CD14-positive monocyte (primary cell): ENCODE results near the gene SIX5. TPM values are rescaled to one million over a fixed set of nuclear protein-coding genes. Genes with fewer than 3 reads are reported as not detected.

Experiments used
- DNase-seq, 3 donors: peaks; one replicate each; pipeline ENCODE4 v3.0.0-alpha.2; 2011 to 2022
- H2AFZ ChIP-seq: 2 replicates; pipeline ENCODE4 v1.6.0; 2012; ENCODE audit warnings: mild to moderate bottlenecking, low read depth, low read length, inconsistent platforms; ENCODE audit not compliant: insufficient read depth, poor library complexity, severe bottlenecking
- H3K27ac ChIP-seq, 2 donors: 1 replicate in 1 of 2; 2 replicates in 1 of 2; pipeline ENCODE4 v1.5.1; 2012 to 2013; ENCODE audit warnings: low read length in 2 of 2, control low read depth in 1 of 2, inconsistent platforms in 1 of 2, low read depth in 1 of 2, mild to moderate bottlenecking in 1 of 2
- H3K27me3 ChIP-seq, 2 donors: one replicate each; pipeline versions ENCODE4 v1.6.0 to v1.6.1; 2011 to 2013; ENCODE audit warnings: low read length in 2 of 2; ENCODE audit not compliant: control insufficient read depth in 2 of 2, insufficient read depth in 2 of 2
- H3K36me3 ChIP-seq, 2 donors: replicated peaks in 1 of 2; 1 replicate in 1 of 2; 2 replicates in 1 of 2; pipeline versions ENCODE4 v1.5.1 to v1.6.1; 2012 to 2013; ENCODE audit warnings: low read length in 2 of 2, control low read depth in 1 of 2, inconsistent platforms in 1 of 2, mild to moderate bottlenecking in 1 of 2; ENCODE audit not compliant: insufficient read depth in 2 of 2, control insufficient read depth in 1 of 2
- H3K4me1 ChIP-seq, 2 donors: 1 replicate in 1 of 2; 2 replicates in 1 of 2; pipeline versions ENCODE4 v1.5.1 to v1.6.1; 2012 to 2013; ENCODE audit warnings: low read length in 2 of 2, control low read depth in 1 of 2, inconsistent platforms in 1 of 2, mild to moderate bottlenecking in 1 of 2, moderate library complexity in 1 of 2; ENCODE audit not compliant: insufficient read depth in 2 of 2, control insufficient read depth in 1 of 2
- H3K4me2 ChIP-seq: replicated peaks from 2 replicates; pipeline ENCODE3; 2012; ENCODE audit warnings: low read length, moderate library complexity, mild to moderate bottlenecking; ENCODE audit not compliant: poor library complexity, severe bottlenecking; ENCODE audit errors: extremely low read depth
- H3K4me3 ChIP-seq, 3 experiments: fragments of 200-600 bp in 1 of 3; sonication (generic) in 1 of 3; replicated peaks in 1 of 3; 1 replicate in 2 of 3; 2 replicates in 1 of 3; pipeline ENCODE4 v1.5.1; 2011 to 2013; ENCODE audit warnings: low read length in 3 of 3, mild to moderate bottlenecking in 3 of 3, control low read depth in 2 of 3, low read depth in 2 of 3, inconsistent platforms in 1 of 3, moderate library complexity in 1 of 3
- H3K79me2 ChIP-seq: 2 replicates; pipeline ENCODE4 v1.6.0; 2012; ENCODE audit warnings: mild to moderate bottlenecking, control low read depth, inconsistent platforms, low read length, moderate library complexity; ENCODE audit not compliant: insufficient read depth
- H3K9ac ChIP-seq: 2 replicates; pipeline ENCODE4 v1.6.0; 2017; ENCODE audit warnings: low read length, mild to moderate bottlenecking; ENCODE audit not compliant: insufficient read depth, poor library complexity, severe bottlenecking
- H3K9me3 ChIP-seq, 2 donors: replicated peaks in 1 of 2; 1 replicate in 1 of 2; 2 replicates in 1 of 2; pipeline versions ENCODE4 v1.5.1 to v1.6.1; 2012 to 2013; ENCODE audit warnings: low read length in 2 of 2, control low read depth in 1 of 2; ENCODE audit not compliant: control insufficient read depth in 1 of 2, insufficient read depth in 1 of 2
- H4K20me1 ChIP-seq: 2 replicates; pipeline ENCODE4 v1.6.0; 2012; ENCODE audit warnings: mild to moderate bottlenecking, low read length, control low read depth, moderate library complexity; ENCODE audit not compliant: insufficient read depth
- H3K27ac Mint-ChIP-seq, 7 donors: one replicate each; pipeline ENCODE4 v1.8.0; 2020; ENCODE audit warnings: mild to moderate bottlenecking in 7 of 7, mixed read lengths in 7 of 7, moderate library complexity in 6 of 7, inconsistent platforms in 2 of 7
- H3K27me3 Mint-ChIP-seq, 3 donors: one replicate each; pipeline ENCODE4 v1.8.0; 2021 to 2022; ENCODE audit warnings: low read depth in 3 of 3, mild to moderate bottlenecking in 3 of 3, mixed read lengths in 3 of 3, moderate library complexity in 3 of 3, inconsistent platforms in 1 of 3
- H3K36me3 Mint-ChIP-seq, 2 donors: one replicate each; pipeline ENCODE4 v1.8.0; 2020; ENCODE audit warnings: mixed read lengths in 2 of 2, inconsistent platforms in 1 of 2, mild to moderate bottlenecking in 1 of 2
- H3K4me1 Mint-ChIP-seq: one replicate; pipeline ENCODE4 v1.8.0; 2020; ENCODE audit warnings: mild to moderate bottlenecking, mixed read lengths
- H3K4me3 Mint-ChIP-seq, 2 donors: one replicate each; pipeline ENCODE4 v1.8.0; 2020; ENCODE audit warnings: mild to moderate bottlenecking in 2 of 2, mixed read lengths in 2 of 2, moderate library complexity in 1 of 2
- H3K9me3 Mint-ChIP-seq, 7 donors: one replicate each; pipeline ENCODE4 v1.8.0; 2020 to 2022; ENCODE audit warnings: mixed read lengths in 7 of 7, mild to moderate bottlenecking in 6 of 7, moderate library complexity in 6 of 7, inconsistent platforms in 2 of 7
- CTCF ChIP-seq: fragments of 200-600 bp; IDR thresholded peaks from one replicate; pipeline ENCODE4 v1.8.0; 2022; ENCODE audit warnings: antibody characterized with exemption, mild to moderate bottlenecking
- WGBS: methylation state at CpG from one replicate; pipeline ENCODE4 v1.1.5; 2013; ENCODE audit warnings: missing lambda C conversion rate; ENCODE audit not compliant: insufficient coverage; 5-methylcytosine and 5-hydroxymethylcytosine counted together
- intact Hi-C, 2 donors: fragments of 100-400 bp; cut with micrococcal nuclease; formaldehyde crosslinking; loops; one replicate each; pipeline versions ENCODE4 v1.15.0 to v1.15.1; 2023
- polyA plus RNA-seq, 3 donors: library from polyadenylated mRNA; depleted of rRNA in 1 of 3; unstranded in 2 of 3; stranded (reverse) in 1 of 3; fragments of 300-500 nt in 2 of 3; fragments of >200 nt in 1 of 3; fragmentation: Illumina TruSeq in 2 of 3; gene quantifications; 1 replicate in 2 of 3; 2 replicates in 1 of 3; pipeline ENCODE4 v1.2.3, GENCODE V29; 2012 to 2021

The SIX5 gene
- polyA plus RNA-seq, 3 donors, result 0.04 TPM; not detected in 2

- Histone ChIP-seq H4K20me1 (peaks cover 94% of the 10 kb centered on the region), H3K9me3 (peaks cover 15 to 43% of the 10 kb centered on the region in 2 donors), H3K4me3 (no peak overlapping the region), H3K4me1 (peaks cover 3 to 10% of the 10 kb centered on the region in 2 donors), H3K27me3 (peaks cover 66 to 97% of the 10 kb centered on the region in 2 donors), H3K36me3 (no peaks in the 10 kb centered on the region), H2AFZ (no peak overlapping the region), H3K4me2 (no peak overlapping the region), H3K79me2 (no peaks in the 10 kb centered on the region), H3K27ac (no peak overlapping the region), H3K9ac (no peak overlapping the region)
- H3K27ac Mint-ChIP-seq, result no peak overlapping the region
- DNase-seq, result no peak
- no peak for TF ChIP-seq CTCF
- peaks cover 3 to 47% (median 23%) of the 10 kb centered on the region in 7 donors for H3K9me3 Mint-ChIP-seq
- H3K27me3 Mint-ChIP-seq, result peaks cover 96 to 100% (median 97%) of the 10 kb centered on the region in 3 donors
- intact Hi-C loops, result no loop called here
- peaks cover 5% of the 10 kb centered on the region for H3K4me1 Mint-ChIP-seq
- peak overlapping the region in 1 of 2 donors; percentile 68 for H3K4me3 Mint-ChIP-seq
- H3K36me3 Mint-ChIP-seq, result peaks cover 29 to 30% of the 10 kb centered on the region in 2 donors
- 83% methylated on average over 5 of the region's 5 CpGs for WGBS
Measured at GRCh38 chr19:45785097-45785496, 16.0 kb upstream of the SIX5 start.

GRCh38 chr19:45784096-45784495 is 15.0 kb upstream of the SIX5 start:
- peaks cover 7 to 18% of the 10 kb centered on the region in 2 donors for H3K4me1 ChIP-seq
- no peak overlapping the region for H3K9ac ChIP-seq
- peaks cover 21 to 28% of the 10 kb centered on the region in 2 donors for H3K36me3 Mint-ChIP-seq
- H3K79me2 ChIP-seq, result no peaks in the 10 kb centered on the region
- H3K27me3 Mint-ChIP-seq, result peaks cover 96 to 100% (median 97%) of the 10 kb centered on the region in 3 donors
- WGBS, result 85% methylated on average over 4 of the region's 4 CpGs
- no peak overlapping the region for H3K4me3 ChIP-seq
- H3K4me2 ChIP-seq, result no peak overlapping the region
- peaks cover 67 to 100% of the 10 kb centered on the region in 2 donors for H3K27me3 ChIP-seq
- no peak for DNase-seq
- no peak overlapping the region for H3K27ac ChIP-seq
- peak overlapping the region in 1 of 2 donors; percentile 82 for H3K4me3 Mint-ChIP-seq
- no peak overlapping the region for H3K27ac Mint-ChIP-seq
- no peak overlapping the region for H2AFZ ChIP-seq
- H4K20me1 ChIP-seq, result peaks cover 98% of the 10 kb centered on the region
- H3K9me3 Mint-ChIP-seq, result peaks cover 3 to 48% (median 26%) of the 10 kb centered on the region in 7 donors
- no peak for TF ChIP-seq CTCF
- peaks cover 17 to 44% of the 10 kb centered on the region in 2 donors for H3K9me3 ChIP-seq
- peaks cover 13% of the 10 kb centered on the region for H3K4me1 Mint-ChIP-seq
- no peaks in the 10 kb centered on the region for H3K36me3 ChIP-seq
- intact Hi-C loops, result no loop called here
